Activated naive CD4-positive, alpha-beta T cell treated with anti-CD3 and anti-CD28 coated beads, Interleukin-2, amount 10 ng/mL, durations not matched to agents 7 days and 5 days (primary cell): Measurements from ENCODE around the gene KRT76.

Experiments used
- CTCF ChIA-PET: fragments of 350-600 bp; sonication (Branson Sonifier 250); formaldehyde crosslinking; loops from one replicate; lab custom pipeline; 2021; ENCODE audit warnings: antibody characterized with exemption; lab: Charles Lee
- DNase-seq: peaks from one replicate; pipeline ENCODE4 v3.0.0-alpha.2; 2020
- H3K27ac Mint-ChIP-seq: one replicate; pipeline ENCODE4 v1.8.0; 2021; ENCODE audit warnings: mild to moderate bottlenecking, moderate library complexity, mixed read lengths
- H3K27me3 Mint-ChIP-seq: one replicate; pipeline ENCODE4 v1.8.0; 2021; ENCODE audit warnings: mild to moderate bottlenecking, mixed read lengths
- H3K36me3 Mint-ChIP-seq: one replicate; pipeline ENCODE4 v1.8.0; 2021; ENCODE audit warnings: mixed read lengths
- H3K4me1 Mint-ChIP-seq: one replicate; pipeline ENCODE4 v1.8.0; 2021; ENCODE audit warnings: mixed read lengths
- H3K4me3 Mint-ChIP-seq: one replicate; pipeline ENCODE4 v1.8.0; 2021; ENCODE audit warnings: mild to moderate bottlenecking, moderate library complexity, mixed read lengths
- H3K9me3 Mint-ChIP-seq: one replicate; pipeline ENCODE4 v1.8.0; 2021; ENCODE audit warnings: mixed read lengths

The KRT76 gene

DNA sequence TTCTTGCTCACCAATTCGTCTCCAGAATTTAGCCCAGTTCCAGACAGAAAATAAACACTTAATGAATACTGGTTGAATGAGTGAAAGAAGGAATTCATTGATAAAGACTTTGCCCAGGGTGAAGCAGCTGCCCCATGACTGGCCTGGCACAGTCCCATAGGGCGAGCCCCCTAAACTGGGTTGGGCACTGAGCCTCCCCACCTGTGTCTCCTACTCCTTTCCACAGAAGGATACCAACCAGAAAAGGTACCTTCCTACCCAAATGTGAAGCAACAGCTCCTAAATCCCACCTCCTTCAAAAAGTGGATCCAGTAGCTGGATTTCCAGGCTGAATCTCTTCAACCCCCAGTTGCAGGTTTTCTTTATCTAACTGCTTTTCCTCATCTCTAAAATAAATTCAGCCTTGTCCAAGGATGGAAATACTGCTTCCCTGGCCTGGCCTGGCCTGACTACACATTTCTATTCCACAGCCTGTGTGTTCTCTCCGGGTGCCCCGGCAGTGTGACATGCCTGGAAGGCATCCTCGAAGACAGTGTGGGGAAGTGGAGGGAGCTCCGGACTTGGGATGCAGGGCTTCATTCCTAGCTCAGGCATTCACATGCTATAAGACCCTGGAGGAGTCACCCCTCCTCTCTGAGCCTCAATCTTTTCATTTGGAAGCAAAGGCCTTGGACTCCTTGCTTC lies 11.2 kb upstream of the KRT76 start:
- peaks cover 70% of the 10 kb centered on the region for H3K27me3 Mint-ChIP-seq
- peaks cover 11% of the 10 kb centered on the region for H3K4me1 Mint-ChIP-seq
- H3K27ac Mint-ChIP-seq = no peak overlapping the region
- no peak overlapping the region for H3K4me3 Mint-ChIP-seq
- H3K9me3 Mint-ChIP-seq = no peaks in the 10 kb centered on the region
- DNase-seq = no peak
- no peaks in the 10 kb centered on the region for H3K36me3 Mint-ChIP-seq
- CTCF ChIA-PET = interaction anchor here (0.5 to 1.0 kb wide), 2 partner anchors 91 to 270 kb away, joined by 3 read pairs; no protein-coding TSS in a partner anchor

DNA sequence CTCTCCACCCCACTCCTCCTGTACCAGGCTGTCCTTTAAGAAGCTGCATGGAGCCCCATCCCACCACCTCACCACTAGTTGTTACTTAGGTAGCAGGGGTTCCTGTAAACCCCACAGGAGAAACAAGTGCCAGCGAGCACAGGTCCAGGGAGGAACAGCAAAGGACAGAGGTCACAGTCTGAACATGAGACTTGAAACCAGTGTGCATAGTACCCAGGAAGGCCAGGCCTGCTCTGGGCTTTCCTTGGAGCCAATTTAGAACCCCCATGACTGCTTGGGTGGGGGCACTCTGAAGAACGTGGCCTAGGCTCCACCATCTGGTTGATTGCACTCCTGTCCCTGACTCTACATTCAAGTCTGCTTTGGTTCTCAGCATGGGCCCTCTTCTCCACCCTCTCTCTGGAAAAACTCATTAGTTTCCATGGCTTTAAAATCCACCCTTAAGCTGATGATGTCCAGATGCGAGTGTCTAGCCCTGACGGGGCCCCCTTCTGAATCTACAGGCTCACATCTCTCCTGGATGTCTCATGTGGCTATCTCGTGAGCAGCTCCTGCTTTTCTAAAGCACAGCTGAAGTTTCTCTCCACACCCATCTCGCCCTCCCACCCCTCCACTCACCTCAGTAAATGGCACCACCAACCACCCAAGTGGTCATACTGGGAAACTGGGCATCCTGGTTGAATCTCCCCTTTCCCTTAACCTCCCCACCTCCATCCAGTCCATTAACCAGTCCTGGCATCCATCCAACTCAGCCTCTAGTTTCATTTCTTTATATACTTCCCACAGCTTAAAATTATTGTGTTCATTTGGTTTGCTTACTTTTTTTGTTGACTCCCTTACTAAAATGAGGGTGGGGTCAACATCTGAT lies 10.4 kb upstream of the KRT76 start:
- Mint-ChIP-seq H3K27ac (no peak overlapping the region), H3K36me3 (no peaks in the 10 kb centered on the region), H3K27me3 (peaks cover 62% of the 10 kb centered on the region), H3K9me3 (no peaks in the 10 kb centered on the region), H3K4me3 (no peak overlapping the region), H3K4me1 (peaks cover 11% of the 10 kb centered on the region)
- no peak for DNase-seq
- CTCF ChIA-PET = interaction anchor here (0.5 kb wide), 1 partner anchor 269 kb away, joined by 3 read pairs; no protein-coding TSS in a partner anchor

DNA sequence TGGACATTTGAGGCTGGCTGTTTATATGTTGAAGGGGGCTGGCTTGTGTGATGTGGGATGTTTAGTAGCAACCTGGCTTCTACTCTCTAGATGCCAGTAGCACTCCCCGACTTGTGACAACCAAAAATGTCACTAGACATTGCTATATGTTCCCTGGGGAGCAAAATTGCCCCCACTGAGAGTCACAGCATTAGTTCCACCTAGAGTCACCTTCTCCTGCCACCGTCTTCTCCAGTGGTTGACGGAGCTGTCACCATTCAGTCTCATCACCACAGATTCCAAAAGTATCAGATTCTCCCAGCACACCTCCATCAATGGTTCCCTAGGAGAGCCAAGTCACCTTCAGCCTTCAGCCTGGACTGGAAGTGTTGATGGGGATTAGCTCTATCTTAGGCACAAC lies 7.8 kb upstream of the KRT76 start:
- Mint-ChIP-seq H3K36me3 (no peaks in the 10 kb centered on the region), H3K4me3 (no peak overlapping the region), H3K4me1 (peaks cover 7% of the 10 kb centered on the region), H3K27me3 (peaks cover 46% of the 10 kb centered on the region), H3K9me3 (no peaks in the 10 kb centered on the region), H3K27ac (no peak overlapping the region)
- no peak for DNase-seq
- CTCF ChIA-PET = no interaction called here

DNA sequence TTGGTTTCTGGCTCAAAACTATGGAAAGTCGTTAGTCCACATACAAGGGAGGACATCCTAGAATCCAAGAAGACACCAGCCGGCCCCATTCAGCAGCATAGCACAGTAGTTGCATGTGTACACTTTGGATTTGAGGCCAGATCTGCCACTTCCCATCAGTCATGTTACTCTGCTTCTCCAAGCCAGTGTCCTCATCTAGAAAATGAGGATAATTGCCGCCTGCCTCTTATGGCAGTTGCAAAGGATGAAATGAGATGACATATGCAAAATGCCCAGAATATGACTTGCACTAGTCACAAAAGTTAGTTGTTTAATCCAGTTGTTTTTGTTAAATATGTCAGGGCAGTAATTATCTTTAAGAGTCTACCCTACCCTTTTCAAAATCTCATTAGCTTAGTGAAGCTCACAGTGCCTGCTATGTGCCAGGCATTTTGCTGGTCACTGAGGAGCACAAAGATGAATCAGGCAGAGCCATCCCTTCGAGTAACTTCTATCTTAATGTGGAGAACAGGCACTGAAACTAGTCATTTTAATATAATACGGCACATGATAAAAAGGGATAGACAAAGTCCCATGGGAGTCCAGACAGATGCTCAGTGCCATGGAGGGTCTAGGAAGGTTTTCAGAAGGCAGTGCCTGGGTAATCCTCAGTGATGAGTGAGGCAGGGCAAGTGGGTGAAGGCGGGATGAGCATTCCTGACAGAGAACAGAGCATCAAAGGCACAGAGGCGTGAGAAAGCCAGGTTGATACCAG lies 6.6 kb upstream of the KRT76 start:
- no peaks in the 10 kb centered on the region for H3K9me3 Mint-ChIP-seq
- no peak overlapping the region for H3K27ac Mint-ChIP-seq
- CTCF ChIA-PET = no interaction called here

DNA sequence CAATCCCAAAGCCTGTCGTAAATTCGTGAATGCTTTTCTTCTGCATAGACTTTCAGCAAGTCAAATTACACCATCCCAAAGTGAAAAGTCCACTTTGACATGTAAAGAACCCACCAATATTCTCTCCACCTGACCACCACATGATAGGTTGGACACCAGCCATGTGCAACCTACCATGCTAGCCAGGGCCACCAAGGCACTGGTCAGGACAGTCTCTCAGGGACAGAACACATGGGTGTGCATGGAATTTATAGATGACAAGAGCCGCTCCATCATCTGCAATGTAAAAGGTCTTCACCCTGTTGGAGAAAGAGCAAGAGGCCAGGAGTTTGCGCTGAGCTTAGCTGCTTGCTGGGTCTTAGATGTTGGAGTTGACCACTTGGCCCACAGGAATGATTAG lies 5.4 kb upstream of the KRT76 start:
- Mint-ChIP-seq H3K4me3 (no peak overlapping the region), H3K27me3 (peaks cover 31% of the 10 kb centered on the region)

More for the DNA sequence above, 6.6 kb upstream of the KRT76 start:
- H3K36me3 Mint-ChIP-seq = no peaks in the 10 kb centered on the region
- H3K4me3 Mint-ChIP-seq = no peak overlapping the region
- H3K27me3 Mint-ChIP-seq = peaks cover 36% of the 10 kb centered on the region
- DNase-seq = no peak
- no peaks in the 10 kb centered on the region for H3K4me1 Mint-ChIP-seq

DNA sequence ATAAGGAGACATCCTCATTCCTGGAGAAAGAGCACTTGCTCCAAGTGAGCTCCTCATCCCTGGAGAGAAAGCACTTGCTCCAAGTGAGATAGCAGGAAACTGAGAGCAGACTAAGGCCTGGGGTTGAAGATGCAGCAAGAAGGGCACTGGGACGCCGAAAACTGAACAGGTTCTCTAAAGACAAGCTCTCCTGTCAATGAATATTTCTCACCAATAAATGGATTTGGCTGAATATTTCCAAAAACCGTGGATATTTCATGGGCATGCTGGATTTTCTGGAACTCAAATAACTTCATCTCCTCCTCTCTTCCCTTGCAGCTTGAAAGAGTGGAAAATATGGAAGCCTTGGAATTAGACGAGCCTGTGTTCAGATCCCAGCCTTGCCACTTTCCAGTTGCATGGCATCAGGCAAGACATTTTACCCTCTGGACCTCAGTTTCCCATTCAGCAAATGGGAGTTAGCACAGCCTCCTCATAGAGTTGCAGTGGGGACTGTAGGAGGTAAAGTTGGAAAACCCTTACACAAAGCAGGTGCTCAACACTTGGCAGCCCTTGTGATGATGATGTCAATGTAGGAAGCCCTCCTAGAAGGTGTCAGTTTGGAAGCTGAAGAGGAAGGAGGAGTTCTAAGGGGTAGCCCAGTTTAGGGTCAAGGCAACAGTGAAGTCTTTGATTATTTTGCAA lies 4.4 kb upstream of the KRT76 start:
- CTCF ChIA-PET = interaction anchor here (1.0 kb wide), 1 partner anchor 98 kb away, joined by 3 read pairs; no protein-coding TSS in a partner anchor
- Mint-ChIP-seq H3K27ac (no peak overlapping the region), H3K4me1 (no peaks in the 10 kb centered on the region), H3K27me3 (peaks cover 29% of the 10 kb centered on the region), H3K36me3 (no peaks in the 10 kb centered on the region), H3K9me3 (no peaks in the 10 kb centered on the region), H3K4me3 (no peak overlapping the region)
- DNase-seq = no peak

More for the DNA sequence above, 5.4 kb upstream of the KRT76 start:
- DNase-seq = no peak
- Mint-ChIP-seq H3K36me3 (no peaks in the 10 kb centered on the region), H3K9me3 (no peaks in the 10 kb centered on the region), H3K4me1 (no peaks in the 10 kb centered on the region), H3K27ac (no peak overlapping the region)
- CTCF ChIA-PET = no interaction called here

DNA sequence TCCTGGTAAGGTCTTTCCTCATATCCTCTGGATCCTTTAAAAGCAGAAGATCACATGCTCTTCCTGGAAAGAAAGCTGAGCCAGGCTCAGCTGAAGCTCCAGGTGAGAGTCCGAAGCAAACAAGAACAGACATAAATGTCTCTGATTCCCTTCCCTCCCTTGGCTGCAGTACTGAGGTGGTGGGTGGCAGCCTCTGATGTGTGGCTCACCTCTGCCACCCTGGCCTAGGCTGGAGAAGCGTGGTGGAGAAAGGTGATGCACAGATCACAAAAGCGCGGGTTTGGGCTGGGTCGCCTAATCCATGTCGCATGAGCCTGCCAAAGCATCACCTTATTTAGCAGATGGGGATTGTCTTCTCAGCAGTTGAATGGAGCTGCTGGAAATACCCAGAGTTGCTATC lies 2.8 kb upstream of the KRT76 start:
- H3K36me3 Mint-ChIP-seq = no peaks in the 10 kb centered on the region
- no peak overlapping the region for H3K27ac Mint-ChIP-seq
- DNase-seq = no peak
- CTCF ChIA-PET = no interaction called here
- H3K27me3 Mint-ChIP-seq = peaks cover 31% of the 10 kb centered on the region
- H3K4me3 Mint-ChIP-seq = no peak overlapping the region
- no peaks in the 10 kb centered on the region for H3K9me3 Mint-ChIP-seq
- H3K4me1 Mint-ChIP-seq = no peaks in the 10 kb centered on the region

DNA sequence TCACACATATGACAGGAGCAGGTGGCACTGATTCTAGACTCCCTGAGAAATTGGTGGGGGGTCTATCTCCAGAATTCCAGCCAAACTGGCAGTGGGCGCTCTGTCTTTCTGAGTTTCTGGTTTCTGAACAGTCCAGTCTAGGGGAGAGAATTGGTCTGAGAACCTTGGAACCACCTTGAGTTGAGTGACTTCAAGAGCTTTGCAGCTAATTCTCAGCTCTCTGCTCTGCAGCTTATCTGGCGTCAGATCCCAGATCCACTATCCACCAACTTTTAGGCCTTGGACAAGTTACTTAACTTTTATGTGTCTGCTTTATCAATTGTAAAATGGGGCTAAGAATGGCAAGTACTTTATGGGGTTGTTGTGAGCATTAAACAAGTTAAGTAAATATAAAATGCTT lies 1.7 kb upstream of the KRT76 start:
- CTCF ChIA-PET = interaction anchor here (1.6 kb wide), 1 partner anchor 101 kb away, joined by 3 read pairs; no protein-coding TSS in a partner anchor
- peaks cover 29% of the 10 kb centered on the region for H3K27me3 Mint-ChIP-seq
- no peak overlapping the region for H3K27ac Mint-ChIP-seq
- no peaks in the 10 kb centered on the region for H3K4me1 Mint-ChIP-seq
- H3K36me3 Mint-ChIP-seq = no peaks in the 10 kb centered on the region
- no peak overlapping the region for H3K4me3 Mint-ChIP-seq
- DNase-seq = no peak
- no peaks in the 10 kb centered on the region for H3K9me3 Mint-ChIP-seq

DNA sequence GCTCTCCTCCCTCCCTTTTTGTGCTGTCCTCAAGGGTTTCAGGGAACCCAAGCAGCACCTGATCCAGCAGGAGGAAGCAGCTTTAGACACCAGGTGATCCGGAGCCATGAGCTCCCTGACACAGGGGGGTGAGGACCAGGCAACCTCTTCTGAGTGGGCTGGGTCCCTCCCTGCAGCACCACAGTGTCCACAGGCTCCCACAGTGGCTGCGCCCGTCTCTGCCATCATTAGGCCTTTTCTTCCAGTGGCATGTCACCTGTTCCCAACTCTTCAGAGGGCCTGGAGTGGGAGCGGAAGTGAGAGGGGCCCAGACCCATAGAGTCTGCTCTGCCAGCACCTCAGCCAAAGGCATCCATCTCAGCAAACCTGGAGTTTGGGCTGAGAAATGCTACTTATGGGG lies 421 bp upstream of the KRT76 start:
- no peak overlapping the region for H3K4me3 Mint-ChIP-seq
- H3K36me3 Mint-ChIP-seq = no peaks in the 10 kb centered on the region
- H3K4me1 Mint-ChIP-seq = no peaks in the 10 kb centered on the region
- no peak for DNase-seq
- H3K27ac Mint-ChIP-seq = no peak overlapping the region
- peaks cover 29% of the 10 kb centered on the region for H3K27me3 Mint-ChIP-seq
- H3K9me3 Mint-ChIP-seq = no peaks in the 10 kb centered on the region
- CTCF ChIA-PET = interaction anchor here (1.6 kb wide), 1 partner anchor 102 kb away, joined by 3 read pairs; no protein-coding TSS in a partner anchor

DNA sequence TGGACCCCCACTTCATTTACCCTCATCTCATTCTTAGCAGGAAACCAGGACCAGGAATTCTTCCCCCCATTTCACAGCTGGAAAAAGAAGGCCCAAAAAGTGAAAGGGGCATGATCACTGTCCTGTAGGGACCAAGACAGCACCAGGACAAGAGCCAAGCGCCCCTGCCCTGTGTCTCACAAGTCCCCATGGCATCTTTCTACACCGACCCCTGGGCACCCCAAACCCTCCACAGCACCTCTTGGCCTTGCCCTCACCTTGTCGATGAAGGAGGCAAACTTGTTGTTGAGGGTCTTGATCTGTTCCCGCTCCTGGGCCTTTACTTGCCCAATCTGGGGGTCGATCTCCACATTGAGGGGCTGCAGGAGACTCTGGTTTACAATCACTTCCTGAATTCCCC lies 710 bp downstream of the KRT76 start:
- H3K27ac Mint-ChIP-seq = no peak overlapping the region
- CTCF ChIA-PET = interaction anchor here (1.4 kb wide), 1 partner anchor 14 kb away, joined by 3 read pairs; no protein-coding TSS in a partner anchor
- no peaks in the 10 kb centered on the region for H3K36me3 Mint-ChIP-seq

DNA sequence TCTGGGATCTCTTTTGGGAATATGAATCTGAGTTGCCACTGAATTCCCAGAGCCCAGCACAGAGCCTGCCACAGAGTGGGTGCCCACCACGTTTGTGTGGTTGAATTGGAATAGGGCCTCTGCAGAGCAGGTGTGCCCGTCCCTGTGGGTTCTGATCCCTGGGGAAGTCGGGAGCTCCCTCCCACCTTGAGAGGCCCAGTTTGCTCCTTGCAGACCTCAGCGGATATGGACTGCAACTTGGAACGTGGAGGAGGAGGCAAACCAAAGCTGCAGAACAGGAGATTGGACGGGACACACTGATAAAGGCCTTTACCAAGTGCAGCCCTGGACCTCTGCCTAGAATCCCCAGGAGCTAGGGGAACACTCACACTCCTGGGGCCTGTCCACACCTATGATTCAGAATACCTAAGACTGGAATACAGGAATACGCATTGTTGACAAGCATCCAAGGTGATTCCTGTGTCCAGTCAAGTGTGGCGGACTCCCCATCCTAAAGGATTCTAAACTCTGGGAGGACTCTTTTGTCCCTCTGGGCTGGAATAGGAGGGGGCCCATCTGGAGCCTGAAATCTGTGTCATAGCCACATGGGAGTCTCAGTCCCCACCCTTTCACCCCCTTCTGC lies 2.4 kb downstream of the KRT76 start:
- H3K27me3 Mint-ChIP-seq = peaks cover 29% of the 10 kb centered on the region
- no peak overlapping the region for H3K27ac Mint-ChIP-seq
- no peak overlapping the region for H3K4me3 Mint-ChIP-seq
- H3K36me3 Mint-ChIP-seq = no peaks in the 10 kb centered on the region
- DNase-seq = no peak
- CTCF ChIA-PET = no interaction called here
- no peaks in the 10 kb centered on the region for H3K4me1 Mint-ChIP-seq
- no peaks in the 10 kb centered on the region for H3K9me3 Mint-ChIP-seq

More for the DNA sequence above, 710 bp downstream of the KRT76 start:
- H3K4me1 Mint-ChIP-seq = no peaks in the 10 kb centered on the region
- peaks cover 33% of the 10 kb centered on the region for H3K27me3 Mint-ChIP-seq
- H3K4me3 Mint-ChIP-seq = no peak overlapping the region
- no peaks in the 10 kb centered on the region for H3K9me3 Mint-ChIP-seq
- DNase-seq = no peak

DNA sequence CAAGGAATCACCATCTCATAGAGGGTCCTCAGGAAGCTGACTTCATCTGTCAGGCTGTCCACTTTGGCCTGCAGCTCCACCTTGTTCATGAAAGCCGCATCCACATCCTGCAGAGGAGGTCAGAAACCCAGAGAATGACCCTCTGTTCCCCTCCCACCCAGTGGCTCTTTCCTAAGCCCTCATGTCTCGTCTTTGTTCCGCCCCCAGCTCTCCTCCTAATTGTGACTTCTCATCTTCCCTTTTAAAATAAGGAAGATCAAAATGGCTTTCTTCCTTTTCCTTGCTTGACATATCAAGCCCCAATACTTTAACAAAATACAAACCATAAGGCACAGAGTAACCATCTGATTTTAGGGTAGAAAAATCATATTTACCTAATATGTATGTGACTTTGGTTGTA lies 4.4 kb downstream of the KRT76 start:
- DNase-seq = no peak
- H3K4me1 Mint-ChIP-seq = no peaks in the 10 kb centered on the region
- no peaks in the 10 kb centered on the region for H3K9me3 Mint-ChIP-seq
- no peaks in the 10 kb centered on the region for H3K36me3 Mint-ChIP-seq
- CTCF ChIA-PET = interaction anchor here (0.6 kb wide), 1 partner anchor 56 kb away, joined by 3 read pairs; no protein-coding TSS in a partner anchor
- H3K27me3 Mint-ChIP-seq = peaks cover 26% of the 10 kb centered on the region
- H3K27ac Mint-ChIP-seq = no peak overlapping the region
- no peak overlapping the region for H3K4me3 Mint-ChIP-seq

DNA sequence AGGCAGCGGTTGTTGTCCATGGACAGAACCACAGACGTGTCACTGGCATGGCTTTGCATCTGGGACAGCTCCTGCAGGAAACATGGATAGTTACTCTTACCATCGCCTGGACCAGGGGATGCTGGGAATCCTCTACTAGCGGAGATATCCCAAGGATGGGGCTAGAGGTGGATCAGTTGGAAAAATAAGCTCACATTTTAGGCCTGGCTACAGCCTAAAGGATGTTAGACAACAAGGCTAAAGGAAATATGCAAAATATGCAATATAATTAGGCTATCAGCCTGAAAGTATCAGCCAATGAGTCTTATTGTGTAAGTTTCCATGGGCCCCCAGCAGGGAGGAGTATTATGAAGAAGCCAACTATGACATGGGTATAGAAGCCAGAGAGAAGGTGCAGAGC lies 5.0 kb downstream of the KRT76 start:
- Mint-ChIP-seq H3K4me1 (no peaks in the 10 kb centered on the region), H3K27me3 (peaks cover 20% of the 10 kb centered on the region), H3K4me3 (no peak overlapping the region), H3K27ac (no peak overlapping the region), H3K36me3 (no peaks in the 10 kb centered on the region), H3K9me3 (no peaks in the 10 kb centered on the region)
- DNase-seq = no peak
- CTCF ChIA-PET = no interaction called here
